Tibial artery (tissue), 4 donors: ENCODE data around the gene SPDYE3.

Source experiments
- DNase-seq, 2 donors: peaks; one replicate each; pipeline ENCODE4 v3.0.0-alpha.2; 2019
- H3K27ac ChIP-seq, 2 donors: fragments of 200-600 bp; sonication (generic) in 1 of 2; 1 replicate in 1 of 2; 2 replicates in 1 of 2; pipeline ENCODE4 v1.5.1; 2018 to 2019; ENCODE audit warnings: mild to moderate bottlenecking in 1 of 2
- H3K27me3 ChIP-seq, 2 donors: fragments of 200-600 bp; sonication (generic) in 1 of 2; one replicate each; pipeline versions ENCODE4 v1.5.1 to v1.6.0; 2016 to 2019
- H3K36me3 ChIP-seq, 3 donors: fragments of 200-600 bp; sonication (generic) in 2 of 3; one replicate each; pipeline ENCODE4 v1.5.1; 2016 to 2019; ENCODE audit warnings: mild to moderate bottlenecking in 2 of 3
- H3K4me1 ChIP-seq, 4 donors: fragments of 200-600 bp; sonication (generic) in 2 of 4; 1 replicate in 3 of 4; 2 replicates in 1 of 4; pipeline ENCODE4 v1.5.1; 2016 to 2019
- H3K4me3 ChIP-seq, 2 donors: fragments of 200-600 bp; sonication (generic) in 1 of 2; 1 replicate in 1 of 2; 2 replicates in 1 of 2; pipeline ENCODE4 v1.5.1; 2018 to 2019; ENCODE audit warnings: mild to moderate bottlenecking in 2 of 2
- H3K9me3 ChIP-seq, 3 donors: fragments of 200-600 bp; sonication (generic) in 1 of 3; one replicate each; pipeline ENCODE4 v1.5.1; 2016 to 2019
- intact Hi-C: fragments of 100-400 bp; cut with DNase I; formaldehyde crosslinking; loops from one replicate; pipeline ENCODE4 v1.15.0; 2023; ENCODE audit warnings: low total_unique reads
- TF ChIP-seq, protein P1 (sequence below), 2 experiments: fragments of 200-600 bp in 1 of 2; fragments of 450-650 bp in 1 of 2; IDR thresholded peaks; one replicate each; pipeline ENCODE4 v1.5.1; 2017 to 2019; ENCODE audit warnings: antibody characterized with exemption in 2 of 2, mild to moderate bottlenecking in 1 of 2, moderate library complexity in 1 of 2

SPDYE3 gene

GRCh38 chr7:100356416-100357068, 49.0 kb downstream of the SPDYE3 start:
- TF ChIP-seq, protein P1, sequence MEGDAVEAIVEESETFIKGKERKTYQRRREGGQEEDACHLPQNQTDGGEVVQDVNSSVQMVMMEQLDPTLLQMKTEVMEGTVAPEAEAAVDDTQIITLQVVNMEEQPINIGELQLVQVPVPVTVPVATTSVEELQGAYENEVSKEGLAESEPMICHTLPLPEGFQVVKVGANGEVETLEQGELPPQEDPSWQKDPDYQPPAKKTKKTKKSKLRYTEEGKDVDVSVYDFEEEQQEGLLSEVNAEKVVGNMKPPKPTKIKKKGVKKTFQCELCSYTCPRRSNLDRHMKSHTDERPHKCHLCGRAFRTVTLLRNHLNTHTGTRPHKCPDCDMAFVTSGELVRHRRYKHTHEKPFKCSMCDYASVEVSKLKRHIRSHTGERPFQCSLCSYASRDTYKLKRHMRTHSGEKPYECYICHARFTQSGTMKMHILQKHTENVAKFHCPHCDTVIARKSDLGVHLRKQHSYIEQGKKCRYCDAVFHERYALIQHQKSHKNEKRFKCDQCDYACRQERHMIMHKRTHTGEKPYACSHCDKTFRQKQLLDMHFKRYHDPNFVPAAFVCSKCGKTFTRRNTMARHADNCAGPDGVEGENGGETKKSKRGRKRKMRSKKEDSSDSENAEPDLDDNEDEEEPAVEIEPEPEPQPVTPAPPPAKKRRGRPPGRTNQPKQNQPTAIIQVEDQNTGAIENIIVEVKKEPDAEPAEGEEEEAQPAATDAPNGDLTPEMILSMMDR (IDR thresholded peaks at IDR 0.05) = no peak
- no peaks in the 10 kb centered on the region for H3K4me1 ChIP-seq
- intact Hi-C loops = no loop called here
- no peaks in the 10 kb centered on the region for H3K9me3 ChIP-seq
- H3K27ac ChIP-seq = no peak overlapping the region
- H3K36me3 ChIP-seq = peaks cover 82 to 100% (median 98%) of the 10 kb centered on the region in 3 donors
- no peak for DNase-seq
- no peaks in the 10 kb centered on the region for H3K27me3 ChIP-seq
- no peak overlapping the region for H3K4me3 ChIP-seq

DNA sequence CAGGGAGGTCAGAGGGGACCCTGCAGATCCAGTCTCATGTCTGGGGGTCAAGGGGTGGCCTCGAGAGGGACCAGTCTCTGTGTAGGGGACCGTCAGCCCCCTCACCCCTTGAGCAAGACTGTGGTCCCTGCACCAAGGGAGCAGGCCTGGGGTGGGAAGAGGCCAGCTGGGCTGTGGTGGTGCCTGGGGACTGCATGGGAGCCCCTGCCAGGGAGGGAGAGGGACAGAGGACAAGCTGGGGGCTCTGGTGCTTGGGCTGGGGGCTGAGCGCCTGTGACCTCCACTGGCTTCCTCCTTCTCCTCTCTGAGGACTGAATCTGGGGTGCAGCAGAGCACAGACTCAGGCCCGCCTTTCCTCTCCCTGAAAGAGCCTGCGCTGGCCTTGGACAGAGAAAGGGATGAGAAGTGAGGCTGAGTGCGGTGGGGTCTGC, 49.6 kb downstream of the SPDYE3 start:
- Histone ChIP-seq H3K27ac (no peak overlapping the region), H3K4me3 (no peak overlapping the region), H3K9me3 (no peaks in the 10 kb centered on the region), H3K4me1 (no peaks in the 10 kb centered on the region), H3K36me3 (peaks cover 83 to 100% (median 98%) of the 10 kb centered on the region in 3 donors), H3K27me3 (no peaks in the 10 kb centered on the region)
- TF ChIP-seq, protein P1 (IDR thresholded peaks at IDR 0.05) = no peak
- intact Hi-C loops = no loop called here
- DNase-seq = no peak

DNA sequence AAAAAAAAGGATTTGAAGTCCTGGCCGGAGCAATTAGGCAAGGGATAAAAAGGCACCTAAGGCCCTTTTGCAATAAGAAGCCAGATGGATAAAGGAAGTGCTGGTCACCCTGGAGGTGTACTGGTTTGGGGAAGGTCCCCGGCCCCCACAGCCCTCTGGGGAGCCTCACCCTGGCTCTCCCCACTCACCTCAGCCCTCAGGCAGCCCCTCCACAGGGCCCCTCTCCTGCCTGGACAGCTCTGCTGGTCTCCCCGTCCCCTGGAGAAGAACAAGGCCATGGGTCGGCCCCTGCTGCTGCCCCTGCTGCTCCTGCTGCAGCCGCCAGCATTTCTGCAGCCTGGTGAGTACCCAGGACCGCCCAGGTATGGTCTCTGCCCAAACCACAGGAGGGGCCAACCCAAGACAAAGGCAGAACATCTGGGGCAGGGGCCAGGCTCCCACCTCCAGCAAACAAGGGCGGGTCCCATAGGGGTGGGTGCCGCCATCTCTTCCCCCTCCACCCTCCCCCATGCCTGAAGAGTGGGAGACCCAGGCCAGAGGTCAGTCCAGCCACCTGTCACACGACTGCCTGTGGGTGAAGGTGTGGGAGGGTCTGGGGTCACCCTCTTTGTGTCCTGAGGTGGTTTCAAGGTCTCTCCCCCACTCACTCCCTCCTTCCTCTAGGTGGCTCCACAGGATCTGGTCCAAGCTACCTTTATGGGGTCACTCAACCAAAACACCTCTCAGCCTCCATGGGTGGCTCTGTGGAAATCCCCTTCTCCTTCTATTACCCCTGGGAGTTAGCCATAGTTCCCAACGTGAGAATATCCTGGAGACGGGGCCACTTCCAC, 50.7 kb downstream of the SPDYE3 start, which contains the start of gene PILRB:
PILRB (plus strand) TSS at position 91 of the 830 bp plus-strand sequence; CDS start at position 277, 186 bp downstream.
- intact Hi-C loops = no loop called here
- no peak within 1 kb of the TSS for H3K4me3 ChIP-seq
- H3K9me3 ChIP-seq = no peaks in the 10 kb centered on the region
- no peak for DNase-seq
- peaks cover 73 to 100% (median 96%) of the 10 kb centered on the region in 3 donors for H3K36me3 ChIP-seq
- H3K27ac ChIP-seq = no peak within 1 kb of the TSS
- no peaks in the 10 kb centered on the region for H3K4me1 ChIP-seq
- H3K27me3 ChIP-seq = no peaks in the 10 kb centered on the region
- TF ChIP-seq, protein P1 (IDR thresholded peaks at IDR 0.05) = no peak

GRCh38 chr7:100358857-100359212, 51.3 kb downstream of the SPDYE3 start:
- TF ChIP-seq, protein P1 (IDR thresholded peaks at IDR 0.05) = no peak
- H3K27ac ChIP-seq = no peak overlapping the region
- no peaks in the 10 kb centered on the region for H3K27me3 ChIP-seq
- intact Hi-C loops = no loop called here
- no peaks in the 10 kb centered on the region for H3K9me3 ChIP-seq
- H3K4me1 ChIP-seq = no peaks in the 10 kb centered on the region
- no peak for DNase-seq
- H3K36me3 ChIP-seq = peaks cover 68 to 100% (median 90%) of the 10 kb centered on the region in 3 donors
- H3K4me3 ChIP-seq = no peak overlapping the region

DNA sequence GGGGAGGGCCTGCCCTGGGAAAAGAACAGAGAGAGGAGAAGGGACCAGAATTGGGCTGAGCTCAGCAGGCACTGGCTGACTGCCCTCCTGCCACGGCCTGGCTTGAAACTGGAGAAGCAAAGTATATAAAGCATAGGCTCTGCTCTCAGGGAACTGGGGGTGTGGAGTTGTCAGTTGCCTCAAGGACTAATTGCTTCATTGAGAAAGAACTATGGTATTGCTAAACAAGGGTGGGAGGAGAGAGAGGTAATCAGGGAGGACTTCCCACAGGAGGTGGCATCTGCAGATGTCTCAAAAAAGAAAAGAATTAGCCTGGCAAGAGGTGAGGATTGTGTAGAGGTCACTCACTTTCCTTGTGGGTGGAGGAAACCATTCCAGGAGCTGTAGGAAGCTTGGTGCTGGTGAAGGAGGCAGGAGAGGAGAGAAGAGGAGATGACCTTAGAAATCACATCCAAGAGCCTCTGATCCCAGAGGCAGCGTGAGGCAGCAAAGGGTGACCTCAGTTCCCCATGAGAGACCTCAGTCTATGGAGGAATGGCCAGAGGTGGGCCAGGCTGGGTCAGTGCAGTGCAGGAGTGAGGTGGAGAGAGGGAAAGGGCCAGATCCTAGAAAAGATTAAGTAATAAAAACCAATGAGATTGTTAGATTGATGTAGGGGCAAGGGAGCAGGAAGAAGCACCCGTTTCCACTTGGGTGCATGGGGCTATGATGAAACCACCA, 52.8 kb downstream of the SPDYE3 start:
- TF ChIP-seq, protein P1 (IDR thresholded peaks at IDR 0.05) = no peak
- H3K4me1 ChIP-seq = no peaks in the 10 kb centered on the region
- no peaks in the 10 kb centered on the region for H3K27me3 ChIP-seq
- intact Hi-C loops = no loop called here
- no peaks in the 10 kb centered on the region for H3K9me3 ChIP-seq
- DNase-seq = no peak
- no peak overlapping the region for H3K4me3 ChIP-seq
- peaks cover 53 to 100% (median 75%) of the 10 kb centered on the region in 3 donors for H3K36me3 ChIP-seq
- no peak overlapping the region for H3K27ac ChIP-seq
